Measurements from ENCODE around the gene GNGT1.

- no peak for TF ChIP-seq TAF1 (IDR thresholded peaks at IDR 0.05; ENCODE audit: borderline replicate concordance, low read depth, low read length)
- no peak for TF ChIP-seq POLR2A (IDR thresholded peaks at IDR 0.05; ENCODE audit: low read depth, low read length)
- no peak for TF ChIP-seq POLR2AphosphoS5 (IDR thresholded peaks at IDR 0.05; ENCODE audit: low read depth, low read length)
Observed at GRCh38 chr7:93879356-93879755, 27.0 kb upstream of the GNGT1 start.
